HG03354 (cell line): Measurements from ENCODE around the gene AMN.

Experiments used
- ATAC-seq: cut with Tn5 transposase; IDR thresholded peaks from one replicate; pipeline ENCODE4 v1.9.1; 2021; ENCODE audit warnings: mild to moderate bottlenecking; ENCODE audit not compliant: unreplicated experiment, poor library complexity, severe bottlenecking

The AMN gene

DNA sequence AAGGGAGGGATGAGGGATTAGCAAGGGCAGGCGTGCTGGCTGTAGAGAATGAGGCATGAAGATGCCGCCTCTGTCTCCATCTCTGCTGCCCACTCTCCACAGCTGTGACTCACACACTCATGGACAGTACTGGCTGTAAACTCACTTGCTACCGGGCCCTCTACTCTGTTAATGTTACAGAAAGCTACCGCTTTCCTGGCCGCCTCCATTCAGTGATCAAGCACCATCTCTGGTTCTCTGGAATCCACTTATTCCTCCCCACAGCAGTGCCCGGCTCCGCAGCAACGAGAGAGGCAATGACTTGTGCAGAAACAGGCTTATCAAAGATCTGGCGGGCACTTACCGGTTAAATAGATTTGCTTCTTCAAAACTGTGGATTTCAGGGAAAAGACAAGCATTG lies 34.8 kb downstream of the AMN start:
- no peak for ATAC-seq

DNA sequence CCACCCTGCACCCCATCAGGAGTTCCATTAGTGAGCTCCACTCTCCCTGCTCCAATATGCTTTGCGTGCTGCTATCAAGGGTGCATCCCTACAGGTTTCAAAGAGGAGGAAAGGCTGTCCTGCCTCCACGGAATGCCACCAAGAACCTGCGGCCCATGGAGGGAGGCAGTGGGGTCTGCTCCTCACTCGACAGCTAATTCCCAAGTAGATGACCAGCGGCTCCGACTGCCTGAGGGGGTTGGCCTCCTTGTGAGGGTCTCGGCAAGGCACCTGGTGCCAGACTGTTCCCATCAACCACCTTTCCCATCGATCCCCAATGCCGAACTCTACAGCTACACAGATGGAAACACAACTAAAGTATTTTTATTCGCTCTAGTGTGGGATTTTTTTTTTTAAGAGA lies 36.0 kb downstream of the AMN start:
- ATAC-seq: no peak

DNA sequence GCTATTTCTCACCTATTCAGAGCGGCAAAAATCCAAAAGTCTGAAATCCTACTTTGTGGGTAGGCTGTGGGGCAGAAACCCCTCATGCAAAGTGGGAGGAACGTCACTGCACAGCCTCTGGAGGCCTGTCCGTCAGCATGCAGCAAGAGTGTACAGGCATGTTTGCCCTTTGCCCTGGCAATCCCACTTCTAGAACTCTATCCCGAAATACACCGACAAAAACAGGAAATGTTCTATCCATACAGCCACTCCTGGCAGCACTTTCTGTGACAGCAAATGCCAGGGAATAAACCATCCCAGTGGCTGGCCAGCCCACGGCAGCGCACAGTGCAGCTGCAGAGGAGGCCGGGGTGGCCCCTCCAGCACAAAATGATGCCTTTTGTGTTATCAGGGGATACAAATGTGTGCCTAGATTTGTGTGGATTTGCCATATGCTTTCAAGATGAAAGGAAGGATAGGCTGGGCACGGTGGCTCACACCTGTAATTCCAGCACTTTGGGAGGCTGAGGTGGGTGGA lies 39.7 kb downstream of the AMN start:
- ATAC-seq: no peak

DNA sequence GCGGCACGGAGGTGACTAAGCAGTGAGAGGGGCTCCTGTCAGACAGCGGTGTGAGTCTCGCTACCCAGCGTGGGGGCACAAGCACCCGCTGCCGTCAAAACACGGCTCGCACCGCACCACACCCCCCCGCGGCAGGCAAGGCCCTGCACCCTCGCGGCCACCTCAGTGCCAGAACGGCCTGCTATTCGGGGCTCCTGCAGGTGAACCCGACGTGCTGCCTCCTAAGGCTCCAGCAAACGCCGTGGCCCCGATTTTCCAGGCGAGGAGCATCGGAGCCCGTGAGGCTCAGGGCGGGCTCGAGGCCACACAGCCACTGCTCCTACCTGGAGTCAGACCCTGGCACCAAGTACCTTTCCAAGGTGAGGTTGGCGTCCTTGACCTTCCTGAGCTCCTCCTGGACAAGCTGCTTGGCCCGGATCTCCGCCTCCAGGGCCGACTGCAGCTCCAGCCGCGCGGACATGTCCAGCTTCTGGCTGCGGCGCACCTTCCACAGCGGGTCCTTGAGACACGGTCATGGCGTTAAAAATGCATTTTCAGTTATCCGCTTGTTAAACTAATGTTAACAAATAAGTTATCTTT lies 41.8 kb downstream of the AMN start:
- ATAC-seq: no peak

DNA sequence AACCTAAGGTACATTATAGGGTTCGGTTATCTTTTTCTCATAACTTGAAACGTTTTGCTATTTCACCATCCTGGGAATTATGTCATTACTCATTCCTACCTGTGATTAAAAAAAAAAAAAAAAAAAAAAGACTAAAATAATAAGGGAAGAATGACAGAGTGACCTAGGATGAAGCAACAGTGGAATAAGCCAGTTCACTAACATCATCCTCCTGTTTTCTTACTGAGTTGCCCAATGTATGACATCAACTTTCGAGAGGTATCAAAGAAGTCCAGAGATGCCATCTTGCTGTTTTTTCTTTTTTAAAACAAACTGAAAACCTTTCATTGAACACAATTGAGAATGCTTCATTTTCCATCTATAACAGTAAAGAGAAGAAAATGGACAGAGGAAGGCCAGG lies 42.8 kb downstream of the AMN start:
- ATAC-seq: no peak

DNA sequence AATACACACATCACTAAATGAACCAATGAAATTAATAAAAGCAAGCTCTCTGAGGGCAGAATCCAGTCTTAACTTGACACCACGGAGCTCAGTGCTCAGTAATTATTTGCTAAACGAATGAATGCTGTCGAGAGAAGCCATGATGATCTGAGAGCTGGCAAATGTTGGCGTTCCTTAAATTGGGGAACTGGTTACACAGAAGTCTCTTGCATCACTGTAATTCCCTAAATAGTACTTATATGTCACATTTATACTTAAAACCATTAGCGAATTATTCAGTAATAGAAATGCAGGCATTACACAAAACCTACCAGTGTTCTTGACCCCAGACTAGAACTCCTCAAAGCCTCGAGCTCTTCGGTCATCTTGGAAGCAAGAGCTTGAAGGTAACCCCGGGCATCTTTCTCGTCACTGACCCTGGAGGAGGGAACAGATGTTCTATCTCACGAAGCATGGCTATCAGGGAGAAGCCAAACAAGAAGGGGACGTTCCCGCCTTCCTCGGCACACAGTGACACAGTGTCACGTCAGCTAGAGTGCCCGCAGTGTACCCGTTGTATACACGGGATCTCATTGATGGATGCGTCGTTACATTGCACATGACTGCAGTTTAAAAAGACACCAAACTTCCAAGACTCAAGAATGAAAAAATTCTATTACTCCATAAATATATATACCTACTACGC lies 43.6 kb downstream of the AMN start:
- ATAC-seq: no peak

DNA sequence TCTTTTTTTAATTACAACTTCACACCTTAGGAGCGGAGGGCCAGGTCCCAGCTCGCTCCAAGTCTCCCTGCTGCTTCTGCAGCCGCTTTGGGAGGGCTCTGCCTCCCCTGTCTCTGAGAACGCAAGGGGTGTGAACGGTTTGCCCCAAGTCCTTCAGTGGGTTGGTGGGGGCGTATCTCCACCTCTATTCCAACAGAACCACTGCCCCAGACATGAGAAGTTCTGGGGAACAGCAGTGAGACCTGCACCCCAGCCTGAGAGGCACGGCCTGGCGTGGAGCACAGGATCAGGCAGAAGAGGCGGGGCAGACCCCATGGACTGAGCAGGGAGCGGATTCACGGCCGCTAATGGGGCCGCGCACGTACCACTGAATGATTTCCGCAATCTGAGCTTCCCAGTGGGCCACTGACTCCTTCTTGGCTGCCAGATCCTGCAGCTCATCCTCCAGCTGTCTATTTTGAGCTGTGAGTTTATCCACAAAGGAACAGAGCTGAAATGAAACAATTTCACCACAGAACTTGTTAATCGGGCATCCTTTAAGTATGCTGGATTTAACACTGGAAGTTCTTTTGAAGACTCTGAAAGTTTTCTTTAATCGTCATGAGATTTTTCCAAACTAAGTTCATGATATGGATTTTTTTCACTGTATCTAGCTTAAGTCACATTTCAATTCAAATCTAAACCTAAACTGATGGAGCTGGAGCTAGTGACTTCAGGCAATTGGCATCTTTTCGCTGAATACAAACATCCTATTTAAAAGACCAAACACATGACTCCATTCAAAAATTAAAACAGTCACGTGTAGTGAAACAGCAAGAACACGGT lies 44.4 kb downstream of the AMN start:
- no peak for ATAC-seq

DNA sequence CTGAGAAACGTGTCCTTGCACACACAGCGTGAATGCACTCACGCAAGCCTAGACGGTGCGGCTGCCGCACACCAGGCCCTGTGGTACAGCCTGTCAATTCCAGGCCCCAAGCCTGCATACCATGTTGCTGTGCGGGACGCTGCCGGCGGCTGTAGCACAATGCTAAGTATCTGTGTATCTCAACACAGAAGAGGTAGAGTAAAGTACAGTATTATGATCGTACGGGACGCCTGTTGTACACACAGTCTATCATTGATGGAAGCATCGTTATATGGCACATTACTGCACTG lies 45.0 kb downstream of the AMN start:
- ATAC-seq: no peak

DNA sequence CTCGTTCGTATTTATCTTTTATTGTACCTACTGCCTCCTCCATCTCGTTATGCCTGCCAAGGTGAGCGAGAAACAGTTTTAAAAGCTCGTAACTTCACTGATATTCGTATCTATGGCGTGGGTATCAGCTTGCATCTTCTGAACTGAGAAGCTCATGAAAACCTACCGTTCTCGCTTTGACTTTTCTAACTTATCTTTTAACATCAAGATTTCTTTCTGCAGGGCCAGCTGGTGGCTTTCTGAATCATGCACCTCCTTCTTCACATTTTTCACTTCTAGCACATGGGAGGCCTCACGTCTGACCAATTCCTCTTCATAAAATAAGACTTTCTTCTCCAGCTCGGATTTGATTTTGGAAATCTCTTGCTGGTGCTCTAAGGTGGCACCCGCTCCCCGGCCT lies 45.8 kb downstream of the AMN start:
- ATAC-seq: no peak

DNA sequence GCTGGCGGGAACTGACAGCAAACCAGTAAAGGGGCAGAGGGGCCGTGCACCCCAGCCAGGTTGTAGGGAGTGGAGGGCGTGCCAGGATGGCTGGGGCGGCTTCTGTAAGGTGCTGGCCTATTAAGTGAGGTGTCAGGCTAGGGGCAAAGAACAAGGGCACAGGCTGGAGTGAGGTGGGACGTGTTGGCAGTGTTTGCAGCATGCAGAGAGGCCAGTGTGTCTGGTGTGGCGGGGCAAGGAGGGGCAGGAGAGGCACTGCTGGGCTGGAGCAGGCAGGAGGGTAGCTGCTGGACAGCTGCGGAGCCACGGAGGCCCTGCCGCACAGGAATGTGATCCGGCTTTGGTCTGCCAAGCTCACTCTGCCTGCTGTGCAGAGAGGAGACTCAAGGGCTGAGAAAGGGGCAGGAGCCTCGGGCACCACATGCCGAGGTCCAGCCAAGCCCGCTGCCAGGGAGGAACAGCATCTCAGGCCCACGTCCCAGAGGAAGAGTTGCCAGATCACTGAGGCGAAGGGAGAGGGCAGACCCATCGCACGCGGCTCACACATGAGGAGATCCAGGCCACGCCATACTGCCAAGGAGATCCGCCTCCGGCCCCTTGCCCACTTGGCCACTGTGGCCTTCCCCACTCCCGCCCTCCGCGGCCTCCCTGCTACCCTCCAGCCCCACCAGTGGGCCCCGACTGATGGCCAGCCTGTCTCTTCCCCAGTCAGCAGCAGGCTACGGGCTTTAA lies 46.8 kb downstream of the AMN start:
- no peak for ATAC-seq

DNA sequence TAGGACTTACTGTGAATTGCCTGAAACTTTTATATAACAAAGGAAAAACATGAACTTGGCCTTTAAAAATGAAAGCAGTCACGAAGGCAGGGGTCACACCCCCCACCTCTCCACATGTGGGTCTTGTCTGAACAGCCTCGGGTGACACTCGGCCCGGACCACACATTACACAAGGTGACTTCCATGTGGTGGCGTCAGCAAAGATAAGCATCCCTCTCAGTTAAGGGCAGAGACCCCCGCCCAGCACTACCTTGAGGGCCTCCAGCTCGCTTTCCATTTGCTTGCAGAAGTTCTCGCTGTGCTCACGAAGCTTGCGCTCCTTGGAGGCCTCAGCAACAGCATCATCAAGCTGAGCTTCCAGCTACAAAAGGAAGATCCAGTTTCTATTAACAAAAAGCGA lies 47.4 kb downstream of the AMN start:
- ATAC-seq: no peak

DNA sequence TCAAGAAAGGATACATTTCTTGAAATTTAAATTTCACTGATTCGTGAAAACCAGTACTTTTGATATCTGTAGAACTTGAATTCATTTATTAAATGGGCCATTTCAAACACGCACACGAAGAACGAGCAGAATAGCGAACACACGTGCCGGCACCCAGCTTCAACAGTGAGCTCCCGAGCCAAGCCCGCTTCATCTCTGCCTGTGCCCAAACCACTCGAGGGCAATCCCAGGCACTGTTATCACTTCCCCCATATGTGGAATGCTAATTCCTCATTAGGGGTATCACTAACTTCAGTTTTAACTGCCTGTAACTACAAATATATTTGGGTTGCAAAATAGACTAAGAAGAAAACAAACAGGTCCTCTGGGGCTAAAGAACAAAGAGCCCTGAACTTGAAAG lies 48.0 kb downstream of the AMN start:
- ATAC-seq: no peak

DNA sequence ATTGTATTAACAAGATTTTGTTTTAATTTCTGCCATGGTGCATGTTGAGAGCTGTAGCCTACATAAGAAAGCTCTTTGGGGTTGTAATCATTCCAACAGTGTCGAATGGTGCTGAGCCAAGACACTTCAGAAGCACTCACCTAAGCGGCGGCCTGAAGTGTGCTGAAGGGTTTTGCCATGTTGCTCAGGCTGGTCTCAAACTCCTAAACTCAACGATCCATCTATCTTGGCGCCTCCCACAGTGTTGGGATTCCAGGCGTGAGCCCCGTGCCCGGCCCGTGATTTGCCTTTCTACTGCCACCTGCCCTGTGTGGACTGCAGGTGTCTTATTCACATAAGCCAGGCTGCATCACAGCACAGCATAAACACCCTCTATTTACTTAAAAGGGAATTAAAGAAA lies 48.9 kb downstream of the AMN start:
- no peak for ATAC-seq

DNA sequence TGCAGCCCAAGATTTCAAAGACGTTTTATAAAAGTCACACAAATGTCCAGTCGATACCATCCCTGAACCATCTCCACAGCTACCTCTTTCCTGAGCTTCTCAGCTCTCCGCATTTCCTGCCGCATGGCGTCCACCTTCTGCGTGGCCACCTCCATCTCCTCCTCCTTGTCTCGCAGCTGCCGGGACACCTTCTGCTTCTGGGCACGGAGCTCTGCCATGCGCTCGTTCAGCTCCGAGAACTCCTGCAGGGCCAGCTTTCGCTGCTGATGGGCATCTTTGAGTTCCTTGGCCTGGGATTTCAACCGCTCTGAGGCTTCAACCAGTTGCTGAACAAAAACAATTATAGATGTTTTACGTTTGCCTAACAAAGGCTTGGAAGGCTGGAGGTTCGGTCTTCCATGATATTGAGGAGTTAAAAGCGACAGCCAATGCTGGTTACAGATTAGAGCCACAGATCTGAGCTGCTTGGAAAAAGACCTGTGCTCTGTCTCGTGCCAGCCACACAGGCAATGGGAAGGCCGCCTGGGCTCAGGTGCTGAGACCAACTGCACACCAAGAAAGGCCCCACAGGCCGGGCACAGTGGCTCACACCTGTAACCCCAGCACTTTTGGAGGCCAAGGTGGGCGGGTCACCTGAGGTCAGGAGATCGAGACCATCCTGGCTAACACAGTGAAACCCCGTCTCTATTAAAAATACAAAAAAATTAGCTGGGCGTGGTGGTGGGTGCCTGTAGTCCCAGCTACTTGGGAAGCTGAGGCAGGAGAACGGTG lies 49.6 kb downstream of the AMN start:
- no peak for ATAC-seq

DNA sequence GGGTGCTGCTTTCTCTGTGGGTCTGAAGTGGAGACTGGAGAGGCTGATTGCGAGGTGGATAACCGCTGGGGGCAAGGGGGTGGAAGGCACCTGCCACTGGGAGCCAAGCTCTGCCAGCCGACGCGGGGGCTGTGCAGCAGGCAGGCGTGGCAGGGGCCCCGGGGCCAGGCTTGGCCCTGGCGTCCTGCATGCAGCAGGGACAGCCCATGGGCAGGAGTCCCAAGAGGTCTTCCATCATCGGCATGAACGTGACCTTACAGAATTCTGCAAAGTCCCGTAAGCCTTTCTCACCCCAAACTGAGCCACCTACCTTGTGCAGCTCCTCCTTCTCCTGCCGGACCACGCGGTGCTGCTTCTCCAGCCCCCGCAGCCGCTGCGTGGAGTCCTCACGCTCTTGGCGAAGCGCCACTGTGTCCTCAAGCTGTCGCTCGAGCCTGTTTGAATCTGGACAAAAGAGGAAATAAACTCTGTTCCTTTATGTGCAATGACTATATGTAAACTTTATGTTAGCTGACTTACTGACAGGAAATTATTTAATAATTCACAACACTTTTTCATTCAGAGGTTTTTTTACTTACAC lies 51.3 kb downstream of the AMN start:
- ATAC-seq: no peak

DNA sequence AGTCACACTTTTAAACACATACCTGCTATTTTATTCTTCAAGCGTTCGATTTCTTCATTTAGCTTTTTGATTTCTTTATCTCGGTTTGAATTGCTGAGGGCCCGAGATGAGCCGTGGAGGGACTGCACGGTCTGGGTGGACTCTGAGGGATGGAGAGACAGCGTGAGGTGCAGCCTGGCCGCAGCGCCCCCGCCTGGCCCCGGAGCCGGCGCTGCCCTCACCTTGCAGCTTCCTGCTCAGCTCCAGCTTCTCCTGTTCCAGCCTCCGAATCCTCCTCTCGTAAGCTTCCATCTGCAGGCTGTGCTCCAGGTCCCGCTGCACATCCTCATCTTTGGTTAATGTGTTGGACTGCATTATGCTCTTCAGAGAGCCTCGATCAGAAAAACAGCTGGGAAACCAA lies 53.2 kb downstream of the AMN start:
- ATAC-seq: no peak

DNA sequence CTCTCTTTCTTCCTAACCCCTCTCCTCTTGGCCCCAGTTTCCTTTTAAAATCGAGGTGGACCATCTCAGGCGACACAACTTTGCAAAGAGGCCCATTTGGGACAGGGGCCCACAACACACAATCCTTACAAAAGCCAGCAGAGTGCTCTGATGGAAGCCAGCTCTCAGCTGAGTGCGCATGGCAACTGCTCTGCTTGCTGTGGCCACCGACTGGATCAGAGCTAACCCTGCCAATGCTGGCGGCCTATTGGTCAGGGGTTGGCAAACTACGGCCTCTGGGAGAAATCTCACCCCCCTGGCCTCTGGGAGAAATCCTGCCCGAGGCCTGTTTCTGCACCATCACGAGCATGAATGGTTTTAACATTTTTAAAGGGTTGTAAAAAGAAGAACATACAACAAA lies 55.0 kb downstream of the AMN start:
- no peak for ATAC-seq

DNA sequence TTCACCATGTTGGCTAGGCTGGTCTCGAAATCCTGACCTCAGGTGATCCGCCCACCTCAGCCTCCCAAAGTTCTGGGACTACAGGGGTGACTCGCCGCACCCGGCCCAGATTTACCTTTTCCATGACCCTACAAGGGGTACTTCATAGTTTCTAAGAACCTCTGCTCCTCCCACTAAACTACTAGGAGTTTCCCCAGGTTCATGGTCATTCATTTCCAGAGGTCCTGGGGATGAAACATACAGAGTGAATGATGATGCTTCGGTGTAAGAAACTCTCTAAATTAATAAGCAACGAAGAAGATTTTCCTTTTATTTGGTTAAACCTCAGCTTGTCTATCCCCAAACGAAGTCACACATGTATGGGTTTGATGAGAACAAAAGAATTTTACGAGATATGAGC lies 56.9 kb downstream of the AMN start:
- ATAC-seq: no peak

DNA sequence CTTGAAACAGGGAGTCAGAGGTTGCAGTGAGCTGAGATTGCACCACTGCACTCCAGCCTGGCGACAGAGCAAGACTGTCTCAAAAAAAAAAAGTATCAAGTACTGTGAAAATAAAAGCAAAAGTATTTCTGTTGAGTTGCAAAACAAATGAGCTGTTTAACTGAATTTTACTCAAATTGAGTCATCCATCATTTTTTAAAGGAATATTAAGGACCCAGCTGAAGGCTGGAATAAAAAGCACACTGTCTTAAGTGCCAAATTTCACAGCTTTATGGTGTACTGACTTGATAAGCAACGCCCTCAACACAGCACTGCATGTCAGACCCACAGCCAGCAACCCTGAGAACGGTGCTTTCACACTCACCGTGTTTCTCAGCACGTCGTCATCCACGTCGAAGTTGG lies 57.9 kb downstream of the AMN start:
- ATAC-seq: no peak
